ENCODE results near the gene DISC1.
"Not testable (repeated sequence)": the region's sequence is repeated elsewhere in the genome, so short reads cannot be mapped to it uniquely, and the experiment has no call there.

Gene DISC1

GRCh38 chr1:231639819-231640218, 13.2 kb downstream of the DISC1 start:
- DNase-seq, result no peak

- DNase-seq, result not testable (repeated sequence)
These were observed 14.9 kb downstream of the DISC1 start for GRCh38 chr1:231641444-231641843.

GRCh38 chr1:231642061-231642460, 15.5 kb downstream of the DISC1 start:
- DNase-seq, result not testable (repeated sequence)

- no peak for DNase-seq
These were observed 16.0 kb downstream of the DISC1 start for GRCh38 chr1:231642618-231643017.

- no peak for DNase-seq
These were observed 16.7 kb downstream of the DISC1 start for GRCh38 chr1:231643071-231643934.

GRCh38 chr1:231643935-231644237, 17.3 kb downstream of the DISC1 start:
- DNase-seq, result no peak

- not testable (repeated sequence) for DNase-seq
These were observed 19.0 kb downstream of the DISC1 start for GRCh38 chr1:231645634-231646033.

GRCh38 chr1:231646165-231646564, 19.6 kb downstream of the DISC1 start:
- DNase-seq, result not testable (repeated sequence)

- not testable (repeated sequence) for DNase-seq
These were observed 25.2 kb downstream of the DISC1 start for GRCh38 chr1:231651621-231652260.

GRCh38 chr1:231653632-231654031, 27.0 kb downstream of the DISC1 start:
- no peak for DNase-seq

GRCh38 chr1:231656741-231657140, 30.2 kb downstream of the DISC1 start:
- no peak for DNase-seq

GRCh38 chr1:231658223-231658622, 31.6 kb downstream of the DISC1 start:
- DNase-seq, result not testable (repeated sequence)

- no peak for DNase-seq
These were observed 33.6 kb downstream of the DISC1 start for GRCh38 chr1:231660198-231660597.

GRCh38 chr1:231663211-231663792, 36.7 kb downstream of the DISC1 start:
- peak in 1 of 2 donors; percentile 23 for DNase-seq

GRCh38 chr1:231665101-231665500, 38.5 kb downstream of the DISC1 start:
- DNase-seq, result no peak

GRCh38 chr1:231665726-231666125, 39.1 kb downstream of the DISC1 start:
- no peak for DNase-seq

- no peak for DNase-seq
These were observed 39.8 kb downstream of the DISC1 start for GRCh38 chr1:231666220-231666936.

GRCh38 chr1:231666937-231667608, 40.5 kb downstream of the DISC1 start:
- DNase-seq, result no peak

GRCh38 chr1:231667896-231668506, 41.4 kb downstream of the DISC1 start:
- DNase-seq, result no peak

- no peak for DNase-seq
These were observed 42.2 kb downstream of the DISC1 start for GRCh38 chr1:231668826-231669225.

GRCh38 chr1:231669864-231670621, 43.5 kb downstream of the DISC1 start:
- DNase-seq, result not testable (repeated sequence)

Data from CD4-positive, alpha-beta T cell treated with Interferon alpha-2 for 1 hour (primary cell).